OCI-LY3 (cell line): ENCODE measurements around the gene CLIC1.
A peak's percentile ranks its signal among the peaks of the same experiment; 100 is the strongest.

Source experiments
- H2AFZ ChIP-seq: fragments of 200-600, 300-600 bp; shearing (Covaris generic); 2 replicates; pipeline ENCODE4 v1.6.0; 2014; ENCODE audit warnings: antibody characterized with exemption, low read depth, low read length
- H3K27ac ChIP-seq: fragments of 200-600, 300-600 bp; sonication (generic); 2 replicates; pipeline ENCODE4 v1.5.1; 2014; ENCODE audit warnings: mild to moderate bottlenecking, low read length, moderate library complexity, mixed read lengths
- H3K27me3 ChIP-seq: fragments of 200-600, 300-600 bp; sonication (generic); 2 replicates; pipeline ENCODE4 v1.6.1; 2014; ENCODE audit warnings: low read depth, low read length, mixed read lengths
- H3K36me3 ChIP-seq: fragments of 200-600, 300-600 bp; sonication (generic); replicated peaks from 2 replicates; pipeline ENCODE3; 2014; ENCODE audit warnings: low read depth, low read length, mixed read lengths
- H3K4me1 ChIP-seq: fragments of 300-600, 200-600 bp; sonication (generic); 2 replicates; pipeline ENCODE4 v1.6.1; 2014; ENCODE audit warnings: low read length, mixed read lengths
- H3K4me2 ChIP-seq: fragments of 200-600, 300-600 bp; sonication (generic); 2 replicates; pipeline ENCODE4 v1.6.1; 2014; ENCODE audit warnings: low read length, mixed read lengths
- H3K4me3 ChIP-seq: fragments of 300-600, 200-600 bp; sonication (generic); 2 replicates; pipeline ENCODE4 v1.5.1; 2014; ENCODE audit warnings: antibody characterized with exemption, mild to moderate bottlenecking, low read length, moderate library complexity
- H3K79me2 ChIP-seq: fragments of 300-600, 200-600 bp; shearing (Covaris generic); 2 replicates; pipeline ENCODE4 v1.6.1; 2014; ENCODE audit warnings: mild to moderate bottlenecking, low read length, mixed read lengths
- H3K9ac ChIP-seq: fragments of 300-600, 200-600 bp; shearing (Covaris generic); 2 replicates; pipeline ENCODE4 v1.6.0; 2014; ENCODE audit warnings: mild to moderate bottlenecking, low read length, moderate library complexity
- H3K9me3 ChIP-seq: fragments of 200-600, 300-600 bp; shearing (Covaris generic); 2 replicates; pipeline ENCODE4 v1.6.1; 2014; ENCODE audit warnings: low read length, mixed read lengths; ENCODE audit not compliant: insufficient read depth
- H4K20me1 ChIP-seq: fragments of 200-600, 300-600 bp; sonication (generic); 2 replicates; pipeline ENCODE4 v1.6.1; 2016; ENCODE audit warnings: low read length, mixed read lengths; ENCODE audit not compliant: insufficient read depth
- CTCF ChIP-seq: fragments of 200-600, 300-600 bp; sonication (generic); IDR thresholded peaks from 2 replicates; pipeline ENCODE4 v1.5.1; 2014; ENCODE audit warnings: antibody characterized with exemption, low read length, low read depth
- EZH2phosphoT487 ChIP-seq: fragments of 200-600 bp; shearing (Covaris generic); IDR thresholded peaks from 2 replicates; pipeline ENCODE4 v1.6.1; 2018; ENCODE audit warnings: antibody characterized with exemption, mixed run types, low read depth

Gene CLIC1

GRCh38 chr6:31771992-31772358 is 35.6 kb upstream of the CLIC1 start:
- no peak overlapping the region for H3K27ac ChIP-seq
- H3K4me3 ChIP-seq: no peak overlapping the region
- H3K9me3 ChIP-seq: no peaks in the 10 kb centered on the region
- H3K4me1 ChIP-seq: peaks cover 2% of the 10 kb centered on the region
- no peaks in the 10 kb centered on the region for H4K20me1 ChIP-seq
- H2AFZ ChIP-seq: no peak overlapping the region
- no peak overlapping the region for H3K9ac ChIP-seq
- no peaks in the 10 kb centered on the region for H3K36me3 ChIP-seq
- TF ChIP-seq EZH2phosphoT487 (no peak), CTCF (no peak)
- H3K27me3 ChIP-seq: no peaks in the 10 kb centered on the region
- H3K79me2 ChIP-seq: no peaks in the 10 kb centered on the region
- H3K4me2 ChIP-seq: no peak overlapping the region

GRCh38 chr6:31770860-31771259 is 34.5 kb upstream of the CLIC1 start:
- no peak overlapping the region for H3K4me2 ChIP-seq
- H3K4me3 ChIP-seq: no peak overlapping the region
- no peaks in the 10 kb centered on the region for H3K79me2 ChIP-seq
- TF ChIP-seq EZH2phosphoT487: no peak
- no peak for TF ChIP-seq CTCF
- H3K36me3 ChIP-seq: no peaks in the 10 kb centered on the region
- no peaks in the 10 kb centered on the region for H3K4me1 ChIP-seq
- no peaks in the 10 kb centered on the region for H3K9me3 ChIP-seq
- no peak overlapping the region for H3K9ac ChIP-seq
- no peaks in the 10 kb centered on the region for H4K20me1 ChIP-seq
- no peaks in the 10 kb centered on the region for H3K27me3 ChIP-seq
- no peak overlapping the region for H2AFZ ChIP-seq
- no peak overlapping the region for H3K27ac ChIP-seq

GRCh38 chr6:31769684-31770371 is 33.5 kb upstream of the CLIC1 start:
- H2AFZ ChIP-seq: no peak overlapping the region
- H3K9ac ChIP-seq: no peak overlapping the region
- TF ChIP-seq CTCF: peak; percentile 72
- no peak for TF ChIP-seq EZH2phosphoT487
- no peaks in the 10 kb centered on the region for H4K20me1 ChIP-seq
- H3K36me3 ChIP-seq: no peaks in the 10 kb centered on the region
- H3K27me3 ChIP-seq: no peaks in the 10 kb centered on the region
- H3K4me1 ChIP-seq: no peaks in the 10 kb centered on the region
- no peak overlapping the region for H3K27ac ChIP-seq
- H3K4me2 ChIP-seq: no peak overlapping the region
- H3K4me3 ChIP-seq: no peak overlapping the region
- H3K9me3 ChIP-seq: no peaks in the 10 kb centered on the region
- no peaks in the 10 kb centered on the region for H3K79me2 ChIP-seq

- Histone ChIP-seq H3K36me3 (peaks cover 2% of the 10 kb centered on the region), H3K4me2 (no peak overlapping the region), H3K27me3 (no peaks in the 10 kb centered on the region), H3K79me2 (no peaks in the 10 kb centered on the region), H3K27ac (no peak overlapping the region), H3K9ac (no peak overlapping the region), H3K4me1 (no peaks in the 10 kb centered on the region), H2AFZ (no peak overlapping the region), H3K9me3 (no peaks in the 10 kb centered on the region), H4K20me1 (no peaks in the 10 kb centered on the region), H3K4me3 (no peak overlapping the region)
- TF ChIP-seq CTCF (no peak), EZH2phosphoT487 (no peak)
Observed at GRCh38 chr6:31768363-31769257, 32.3 kb upstream of the CLIC1 start.
